BLaER1 treated with 17β-estradiol and CSF1 and Interleukin-3, amounts not matched to agents 10 nM and 100 nM (cell line): ENCODE data around the gene GUCY2C.

ENCODE experiments used
- H3K27ac ChIP-seq, 11 experiments: shearing (Covaris generic); formaldehyde crosslinking; 2 replicates each; pipeline ENCODE4 v1.8.1; 2022
- H3K27me3 ChIP-seq, 11 experiments: shearing (Covaris generic); formaldehyde crosslinking; 2 replicates each; pipeline ENCODE4 v1.8.1; 2022
- H3K36me3 ChIP-seq, 11 experiments: shearing (Covaris generic); formaldehyde crosslinking; 2 replicates each; pipeline ENCODE4 v1.8.1; 2022
- H3K4me1 ChIP-seq, 10 experiments: shearing (Covaris generic); formaldehyde crosslinking; 2 replicates each; pipeline ENCODE4 v1.8.1; 2022
- H3K4me2 ChIP-seq, 11 experiments: shearing (Covaris generic); formaldehyde crosslinking; 2 replicates each; pipeline ENCODE4 v1.8.1; 2022
- H3K4me3 ChIP-seq, 10 experiments: shearing (Covaris generic); formaldehyde crosslinking; 2 replicates each; pipeline ENCODE4 v1.8.1; 2022
- H3K9ac ChIP-seq, 11 experiments: shearing (Covaris generic); formaldehyde crosslinking; 2 replicates each; pipeline ENCODE4 v1.8.1; 2022
- H3K9me3 ChIP-seq, 11 experiments: shearing (Covaris generic); formaldehyde crosslinking; replicated peaks in 1 of 11; 2 replicates each; pipeline ENCODE4 v1.8.1; 2022
- H4K20me1 ChIP-seq, 11 experiments: shearing (Covaris generic); formaldehyde crosslinking; 2 replicates each; pipeline ENCODE4 v1.8.1; 2022
- Cebpa-rat ChIP-seq, 11 experiments: shearing (Covaris generic); IDR thresholded peaks; 2 replicates each; pipeline ENCODE4 v1.8.1; 2022

Gene GUCY2C

GRCh38 chr12:14714437-14714836, 18.0 kb upstream of the GUCY2C start:
- H3K9me3 ChIP-seq: peaks cover 4 to 22% (median 14%) of the 10 kb centered on the region in 11 experiments; a peak in 18 of 22 replicates
- no peak overlapping the region for H3K4me2 ChIP-seq
- no peaks in the 10 kb centered on the region for H3K36me3 ChIP-seq
- H3K27ac ChIP-seq: no peak overlapping the region
- H3K4me1 ChIP-seq: peaks cover 12 to 28% (median 26%) of the 10 kb centered on the region in 10 experiments
- no peak overlapping the region for H3K9ac ChIP-seq
- no peak for TF ChIP-seq Cebpa-rat (IDR thresholded peaks at IDR 0.05)
- no peaks in the 10 kb centered on the region for H4K20me1 ChIP-seq
- no peaks in the 10 kb centered on the region for H3K27me3 ChIP-seq
- no peak overlapping the region for H3K4me3 ChIP-seq

- peak overlapping the region; percentile 19 to 82 (median 67) for H3K4me2 ChIP-seq
- no peaks in the 10 kb centered on the region for H3K27me3 ChIP-seq
- H3K4me1 ChIP-seq: peaks cover 12 to 19% (median 18%) of the 10 kb centered on the region in 10 experiments
- peaks cover 4 to 17% (median 10%) of the 10 kb centered on the region in 11 experiments; a peak in 18 of 22 replicates for H3K9me3 ChIP-seq
- no peak overlapping the region for H3K4me3 ChIP-seq
- H3K9ac ChIP-seq: peak overlapping the region in 6 of 11 experiments; percentile 8 to 60 (median 28); a peak in 5 of 22 replicates
- H3K27ac ChIP-seq: peak overlapping the region in 9 of 11 experiments; percentile 27 to 75 (median 65); a peak in 17 of 22 replicates
- H3K36me3 ChIP-seq: no peaks in the 10 kb centered on the region
- no peak for TF ChIP-seq Cebpa-rat (IDR thresholded peaks at IDR 0.05)
- H4K20me1 ChIP-seq: no peaks in the 10 kb centered on the region
These were observed 14.4 kb upstream of the GUCY2C start for GRCh38 chr12:14710632-14711320.

- H3K4me2 ChIP-seq: no peak overlapping the region
- no peaks in the 10 kb centered on the region for H3K9me3 ChIP-seq
- H3K4me1 ChIP-seq: no peaks in the 10 kb centered on the region
- H3K27ac ChIP-seq: no peak overlapping the region
- no peaks in the 10 kb centered on the region for H3K36me3 ChIP-seq
- H3K4me3 ChIP-seq: no peak overlapping the region
- no peak overlapping the region for H3K9ac ChIP-seq
- H3K27me3 ChIP-seq: no peaks in the 10 kb centered on the region
- H4K20me1 ChIP-seq: no peaks in the 10 kb centered on the region
- TF ChIP-seq Cebpa-rat (IDR thresholded peaks at IDR 0.05): no peak
These were observed 5.6 kb upstream of the GUCY2C start for GRCh38 chr12:14701809-14702568.

- no peak for TF ChIP-seq Cebpa-rat (IDR thresholded peaks at IDR 0.05)
- H3K4me2 ChIP-seq: no peak overlapping the region
- H3K9me3 ChIP-seq: no peaks in the 10 kb centered on the region
- H3K27ac ChIP-seq: no peak overlapping the region
- no peaks in the 10 kb centered on the region for H3K36me3 ChIP-seq
- H3K4me1 ChIP-seq: no peaks in the 10 kb centered on the region
- H3K9ac ChIP-seq: no peak overlapping the region
- H4K20me1 ChIP-seq: no peaks in the 10 kb centered on the region
- H3K4me3 ChIP-seq: no peak overlapping the region
- H3K27me3 ChIP-seq: no peaks in the 10 kb centered on the region
These were observed 4.5 kb upstream of the GUCY2C start for GRCh38 chr12:14700935-14701334.

- no peak for TF ChIP-seq Cebpa-rat (IDR thresholded peaks at IDR 0.05)
- Histone ChIP-seq H3K4me1 (peaks cover 0 to 9% (median 0%) of the 10 kb centered on the region in 10 experiments; a peak in 3 of 20 replicates), H4K20me1 (no peaks in the 10 kb centered on the region), H3K4me3 (no peak overlapping the region), H3K27me3 (no peaks in the 10 kb centered on the region), H3K4me2 (no peak overlapping the region), H3K36me3 (no peaks in the 10 kb centered on the region), H3K27ac (no peak overlapping the region), H3K9me3 (no peaks in the 10 kb centered on the region), H3K9ac (no peak overlapping the region)
These were observed 3.5 kb upstream of the GUCY2C start for GRCh38 chr12:14699923-14700322.

GRCh38 chr12:14698555-14698954, 2.2 kb upstream of the GUCY2C start:
- no peak overlapping the region for H3K4me2 ChIP-seq
- no peak overlapping the region for H3K4me3 ChIP-seq
- H4K20me1 ChIP-seq: no peaks in the 10 kb centered on the region
- TF ChIP-seq Cebpa-rat (IDR thresholded peaks at IDR 0.05): no peak
- H3K27ac ChIP-seq: no peak overlapping the region
- no peaks in the 10 kb centered on the region for H3K36me3 ChIP-seq
- no peaks in the 10 kb centered on the region for H3K9me3 ChIP-seq
- H3K4me1 ChIP-seq: peaks cover 0 to 10% (median 0%) of the 10 kb centered on the region in 10 experiments; a peak in 3 of 20 replicates
- H3K27me3 ChIP-seq: no peaks in the 10 kb centered on the region
- no peak overlapping the region for H3K9ac ChIP-seq

- H3K4me3 ChIP-seq: no peak overlapping the region
- no peak overlapping the region for H3K9ac ChIP-seq
- H3K4me1 ChIP-seq: peaks cover 0 to 14% (median 9%) of the 10 kb centered on the region in 10 experiments; a peak in 13 of 20 replicates
- TF ChIP-seq Cebpa-rat (IDR thresholded peaks at IDR 0.05): no peak
- H3K27me3 ChIP-seq: no peaks in the 10 kb centered on the region
- H3K27ac ChIP-seq: peak overlapping the region in 3 of 11 experiments; percentile 9 to 41 (median 18); a peak in 2 of 22 replicates
- H3K36me3 ChIP-seq: no peaks in the 10 kb centered on the region
- H3K4me2 ChIP-seq: no peak overlapping the region
- no peaks in the 10 kb centered on the region for H4K20me1 ChIP-seq
- H3K9me3 ChIP-seq: no peaks in the 10 kb centered on the region
These were observed 671 bp downstream of the GUCY2C start for GRCh38 chr12:14695715-14696141.

GRCh38 chr12:14694970-14695369, 1.4 kb downstream of the GUCY2C start:
- Histone ChIP-seq H3K27ac (peak overlapping the region in 3 of 11 experiments; percentile 9 to 30 (median 18); a peak in 1 of 22 replicates), H3K36me3 (no peaks in the 10 kb centered on the region), H3K9me3 (no peaks in the 10 kb centered on the region), H3K4me1 (peaks cover 0 to 18% (median 9%) of the 10 kb centered on the region in 10 experiments; a peak in 13 of 20 replicates), H3K4me3 (no peak overlapping the region), H3K9ac (no peak overlapping the region), H3K27me3 (no peaks in the 10 kb centered on the region), H4K20me1 (no peaks in the 10 kb centered on the region), H3K4me2 (peak overlapping the region in 1 of 11 experiments; percentile 15; a peak in 1 of 22 replicates)
- TF ChIP-seq Cebpa-rat (IDR thresholded peaks at IDR 0.05): peak in 1 of 11 experiments; percentile 8; a peak in 1 of 22 replicates

- TF ChIP-seq Cebpa-rat (IDR thresholded peaks at IDR 0.05): no peak
- Histone ChIP-seq H3K27ac (peak overlapping the region in 1 of 11 experiments; percentile 25; a peak in 2 of 22 replicates), H3K9ac (no peak overlapping the region), H3K4me1 (peaks cover 0 to 21% (median 9%) of the 10 kb centered on the region in 10 experiments; a peak in 13 of 20 replicates), H3K36me3 (no peaks in the 10 kb centered on the region), H3K4me3 (no peak overlapping the region), H3K9me3 (no peaks in the 10 kb centered on the region), H4K20me1 (no peaks in the 10 kb centered on the region), H3K4me2 (no peak overlapping the region), H3K27me3 (no peaks in the 10 kb centered on the region)
These were observed 2.2 kb downstream of the GUCY2C start for GRCh38 chr12:14694145-14694714.
